NOMO-1 (cell line): Measurements from ENCODE around the gene ZNF534.
"Not testable (repeated sequence)": the region's sequence is repeated elsewhere in the genome, so short reads cannot be mapped to it uniquely, and the experiment has no call there.

Source experiments
- DNase-seq, 2 experiments: peaks; one replicate each; lab custom pipeline; 2025; ENCODE audit not compliant: unreplicated experiment in 2 of 2; lab: John Stamatoyannopoulos, UW

Gene ZNF534

GRCh38 chr19:52428937-52429336, at the start of gene ZNF534:
Gene ZNF534, plus strand, starts transcription at chr19:52429148. Its CDS starts 2,327 bp downstream, at chr19:52431475.
- no peak for DNase-seq

GRCh38 chr19:52391135-52391534, 37.8 kb upstream of the ZNF534 start:
- DNase-seq = no peak

- peak; percentile 20 to 27 for DNase-seq
Observed at GRCh38 chr19:52397310-52398080, 31.5 kb upstream of the ZNF534 start, which contains the start of gene ZNF528. Gene ZNF528, plus strand, starts transcription at chr19:52397849. Its CDS starts 4,165 bp downstream, at chr19:52402014.

GRCh38 chr19:52398081-52398441, 30.9 kb upstream of the ZNF534 start:
- no peak for DNase-seq

- DNase-seq = no peak
Observed at GRCh38 chr19:52410276-52410675, 18.7 kb upstream of the ZNF534 start.

GRCh38 chr19:52415711-52416110, 13.2 kb upstream of the ZNF534 start:
- no peak for DNase-seq

- no peak for DNase-seq
Observed at GRCh38 chr19:52442179-52442578, 13.2 kb downstream of the ZNF534 start.

- no peak for DNase-seq
Observed at GRCh38 chr19:52444506-52444905, 15.6 kb downstream of the ZNF534 start.

GRCh38 chr19:52451241-52451640, 22.3 kb downstream of the ZNF534 start:
- no peak for DNase-seq

GRCh38 chr19:52453324-52454094, 24.6 kb downstream of the ZNF534 start, which contains the start of gene ZNF578:
Gene ZNF578, plus strand, starts transcription at chr19:52453553. Its CDS starts 48,293 bp downstream, at chr19:52501846.
- no peak for DNase-seq

GRCh38 chr19:52464798-52465470, 36.0 kb downstream of the ZNF534 start:
- DNase-seq = no peak

- no peak for DNase-seq
Observed at GRCh38 chr19:52473655-52474350, 44.9 kb downstream of the ZNF534 start.

- no peak for DNase-seq
Observed at GRCh38 chr19:52474351-52475127, 45.6 kb downstream of the ZNF534 start.

- not testable (repeated sequence) for DNase-seq
Observed at GRCh38 chr19:52484111-52484743, 55.3 kb downstream of the ZNF534 start.

- DNase-seq = not testable (repeated sequence)
Observed at GRCh38 chr19:52485064-52485463, 56.1 kb downstream of the ZNF534 start.

- DNase-seq = not testable (repeated sequence)
Observed at GRCh38 chr19:52485561-52486240, 56.8 kb downstream of the ZNF534 start.

GRCh38 chr19:52492201-52492993, 63.4 kb downstream of the ZNF534 start:
- no peak for DNase-seq

GRCh38 chr19:52492994-52493470, 64.1 kb downstream of the ZNF534 start:
- DNase-seq = no peak
